Midbrain (tissue), 1 donor: ENCODE data around the gene SPRN.
"Not testable (repeated sequence)": the region's sequence is repeated elsewhere in the genome, so short reads cannot be mapped to it uniquely, and the experiment has no call there.

Experiments
- DNase-seq: peaks from one replicate; lab custom pipeline; 2025; lab: John Stamatoyannopoulos, UW

The SPRN gene

DNA sequence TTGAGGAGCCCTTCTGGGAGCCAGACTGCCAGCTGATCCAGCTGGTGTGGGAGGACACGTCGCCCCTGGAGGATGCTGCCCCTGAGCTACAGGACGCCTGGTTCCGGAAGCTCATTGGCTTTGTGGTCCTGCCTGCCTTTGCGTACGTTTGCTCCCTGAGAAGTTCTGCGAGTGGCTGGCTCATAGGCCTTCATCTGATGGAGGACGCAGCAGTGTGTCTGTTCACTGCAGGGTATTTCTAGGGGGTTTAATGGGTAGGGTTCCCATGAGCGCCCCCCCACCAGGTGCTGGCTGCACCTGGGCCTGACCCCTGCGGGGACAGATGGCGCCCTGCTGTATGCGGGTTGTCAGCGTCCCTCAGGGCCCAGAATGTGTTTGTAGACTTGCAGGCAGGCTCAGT lies 40.4 kb downstream of the SPRN start:
- no peak for DNase-seq

DNA sequence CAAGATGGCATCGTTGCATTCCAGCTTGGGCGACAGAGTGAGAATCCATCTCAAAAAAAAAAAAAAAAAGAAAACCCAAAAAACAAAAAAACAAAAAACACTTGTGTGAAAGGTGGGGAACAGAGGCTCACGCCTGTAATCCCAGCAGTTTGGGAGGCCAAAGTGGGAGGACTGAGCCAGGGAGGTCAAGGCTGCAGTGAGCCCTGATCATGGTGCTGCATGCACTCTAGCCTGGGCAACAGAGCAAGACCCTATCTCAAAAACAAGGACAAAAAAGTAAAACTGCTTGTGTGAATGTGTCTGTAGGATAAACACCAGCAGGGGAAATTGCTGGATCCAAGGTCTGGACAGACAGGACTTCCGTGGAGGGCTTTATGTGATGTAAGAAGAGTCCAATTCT lies 40.9 kb downstream of the SPRN start:
- DNase-seq, result no peak

DNA sequence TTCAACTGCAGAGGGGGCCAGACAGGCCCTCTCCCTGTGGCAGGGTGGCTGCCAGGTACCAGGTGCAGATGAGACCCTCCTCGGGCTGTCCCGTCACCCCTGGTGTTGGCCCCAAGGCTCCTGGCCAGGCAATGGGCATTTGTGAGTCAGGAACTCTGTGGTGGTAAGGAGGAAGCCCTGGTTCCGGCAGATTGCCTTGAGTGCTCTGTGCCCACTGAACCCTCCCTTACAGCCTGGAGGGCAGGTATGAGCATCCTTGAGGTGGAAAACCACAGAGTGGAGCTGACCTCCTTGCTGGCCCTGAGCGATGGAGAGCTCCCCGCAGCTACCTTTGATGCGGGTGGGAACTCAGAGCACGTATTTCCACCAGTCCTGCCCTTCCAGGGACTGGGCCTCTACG lies 43.4 kb downstream of the SPRN start:
- no peak for DNase-seq

DNA sequence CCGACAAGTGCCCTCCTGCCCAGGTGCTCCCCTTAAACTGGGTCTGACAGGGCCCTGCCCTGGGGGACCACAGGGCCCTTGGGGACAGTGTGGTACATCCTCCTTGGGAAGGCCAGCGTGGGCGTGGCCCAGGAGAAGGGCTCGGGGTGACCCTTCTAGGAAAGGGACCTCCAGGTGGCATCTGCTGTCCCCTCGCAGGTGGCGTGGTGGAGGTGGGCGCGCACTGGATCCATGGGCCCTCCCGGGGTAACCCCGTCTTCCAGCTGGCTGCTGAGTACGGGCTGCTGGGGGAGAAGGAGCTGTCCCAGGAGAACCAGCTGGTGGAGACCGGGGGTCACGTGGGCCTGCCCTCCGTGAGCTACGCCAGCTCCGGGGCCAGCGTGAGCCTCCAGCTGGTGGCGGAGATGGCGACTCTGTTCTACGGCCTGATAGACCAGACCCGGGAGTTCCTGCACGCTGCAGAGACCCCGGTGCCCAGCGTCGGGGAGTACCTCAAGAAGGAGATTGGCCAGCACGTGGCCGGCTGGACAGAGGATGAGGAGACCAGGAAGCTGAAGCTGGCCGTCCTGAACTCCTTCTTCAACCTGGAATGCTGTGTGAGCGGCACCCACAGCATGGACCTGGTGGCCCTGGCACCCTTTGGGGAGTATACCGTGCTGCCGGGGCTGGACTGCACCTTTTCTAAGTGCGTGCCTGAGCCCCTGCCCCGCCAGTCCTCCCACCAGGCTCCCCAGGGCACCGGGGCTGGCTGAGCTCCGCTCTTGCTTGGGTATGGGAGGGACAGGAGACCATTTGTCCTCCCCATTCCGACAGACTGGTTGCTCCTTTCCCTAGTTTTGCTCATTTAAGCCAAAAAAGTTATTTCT lies 44.4 kb downstream of the SPRN start:
- DNase-seq, result peak; percentile 7

DNA sequence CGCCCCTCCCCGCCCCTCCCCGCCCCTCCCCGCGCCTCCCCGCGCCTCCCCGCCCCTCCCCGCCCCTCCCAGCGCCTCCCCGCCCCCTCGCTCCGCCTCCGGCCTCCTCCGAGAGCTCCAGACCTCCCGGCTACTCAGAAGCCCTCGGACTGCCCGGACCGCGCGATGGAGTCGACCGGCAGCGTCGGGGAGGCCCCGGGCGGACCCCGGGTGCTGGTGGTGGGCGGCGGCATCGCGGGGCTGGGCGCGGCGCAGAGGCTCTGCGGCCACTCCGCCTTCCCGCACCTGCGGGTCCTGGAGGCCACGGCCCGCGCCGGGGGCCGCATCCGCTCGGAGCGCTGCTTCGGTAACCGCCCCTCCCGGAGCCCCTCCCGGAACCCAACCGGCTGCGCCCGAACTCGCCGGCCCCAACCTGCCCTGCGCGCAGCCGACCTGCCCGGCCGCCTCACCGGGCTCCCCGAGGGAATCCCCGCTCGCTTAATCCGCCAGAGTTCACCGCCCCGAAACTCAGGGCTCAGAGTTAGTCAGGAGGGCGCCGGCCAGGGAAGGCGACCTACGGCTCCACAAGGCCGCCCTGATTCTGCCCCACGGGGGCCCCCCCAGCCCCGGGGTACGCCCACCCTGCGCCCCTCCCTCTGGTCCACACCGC lies 45.1 kb downstream of the SPRN start, which contains the start of gene PAOX:
TSS of gene PAOX (plus strand) at position 111 of the 649 bp plus-strand sequence. CDS start at position 166, 55 bp downstream.
- DNase-seq, result peak; percentile 70

DNA sequence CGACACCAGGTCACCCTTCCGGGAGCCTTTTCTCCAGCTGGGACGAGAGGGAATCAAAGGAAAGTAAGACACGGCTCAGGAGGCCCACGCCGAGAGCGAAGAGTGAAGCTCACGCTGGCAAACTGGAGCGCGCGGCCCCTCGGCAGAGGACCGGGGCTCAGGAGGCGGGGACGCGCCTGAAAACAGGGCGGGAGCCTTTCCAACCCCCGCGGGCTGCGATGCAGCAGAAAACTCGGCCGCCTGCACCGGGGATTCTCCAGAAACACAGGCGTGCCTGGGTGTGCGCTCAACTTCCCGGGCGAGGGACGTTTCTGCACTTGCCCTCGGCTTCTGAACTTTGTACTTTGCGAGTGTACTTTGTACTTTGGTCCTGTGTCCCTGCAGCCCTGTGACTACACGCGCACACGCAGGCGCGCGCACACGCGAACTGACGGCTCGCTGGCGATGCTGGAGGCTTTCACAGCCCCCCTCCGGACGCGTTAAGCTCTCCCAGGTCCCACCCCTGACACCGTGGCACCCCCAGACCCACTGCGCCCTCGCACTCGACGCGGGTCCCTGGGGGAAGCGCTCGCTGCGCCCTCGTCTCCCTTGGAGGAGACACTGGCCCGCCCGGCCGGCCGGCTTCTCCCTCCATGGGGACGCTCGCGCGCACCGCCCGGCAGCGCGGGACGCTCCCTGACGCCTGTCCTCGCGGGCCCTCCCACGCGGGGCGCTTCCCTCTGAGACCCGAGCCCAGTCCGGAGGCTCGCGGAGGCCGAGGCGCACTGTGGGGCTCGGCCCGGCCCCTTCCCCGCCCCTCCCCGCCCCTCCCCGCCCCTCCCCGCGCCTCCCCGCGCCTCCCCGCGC lies 46.0 kb downstream of the SPRN start:
- peak; percentile 79 for DNase-seq

DNA sequence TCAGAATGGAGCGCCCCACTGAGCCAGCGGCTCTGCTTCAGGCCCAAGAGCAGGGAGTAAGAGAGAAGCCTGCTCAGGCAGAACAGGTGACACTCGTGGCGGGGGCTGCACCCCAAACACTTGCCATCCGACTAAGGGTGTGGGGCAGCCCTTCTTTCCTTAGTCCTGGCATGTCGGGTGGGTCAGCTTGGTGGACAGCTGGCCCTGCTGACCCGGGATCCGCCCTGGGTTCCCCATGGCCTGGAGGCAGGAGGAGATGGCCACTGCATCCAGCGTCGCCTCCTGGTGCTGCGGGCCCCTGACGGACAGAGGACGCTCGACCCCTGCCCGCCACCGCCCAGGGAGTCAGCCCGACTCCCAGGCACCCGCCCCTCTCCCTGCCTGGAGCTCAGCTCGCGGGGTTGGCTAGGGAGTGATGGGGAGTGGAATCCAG lies 46.6 kb downstream of the SPRN start:
- DNase-seq, result no peak

DNA sequence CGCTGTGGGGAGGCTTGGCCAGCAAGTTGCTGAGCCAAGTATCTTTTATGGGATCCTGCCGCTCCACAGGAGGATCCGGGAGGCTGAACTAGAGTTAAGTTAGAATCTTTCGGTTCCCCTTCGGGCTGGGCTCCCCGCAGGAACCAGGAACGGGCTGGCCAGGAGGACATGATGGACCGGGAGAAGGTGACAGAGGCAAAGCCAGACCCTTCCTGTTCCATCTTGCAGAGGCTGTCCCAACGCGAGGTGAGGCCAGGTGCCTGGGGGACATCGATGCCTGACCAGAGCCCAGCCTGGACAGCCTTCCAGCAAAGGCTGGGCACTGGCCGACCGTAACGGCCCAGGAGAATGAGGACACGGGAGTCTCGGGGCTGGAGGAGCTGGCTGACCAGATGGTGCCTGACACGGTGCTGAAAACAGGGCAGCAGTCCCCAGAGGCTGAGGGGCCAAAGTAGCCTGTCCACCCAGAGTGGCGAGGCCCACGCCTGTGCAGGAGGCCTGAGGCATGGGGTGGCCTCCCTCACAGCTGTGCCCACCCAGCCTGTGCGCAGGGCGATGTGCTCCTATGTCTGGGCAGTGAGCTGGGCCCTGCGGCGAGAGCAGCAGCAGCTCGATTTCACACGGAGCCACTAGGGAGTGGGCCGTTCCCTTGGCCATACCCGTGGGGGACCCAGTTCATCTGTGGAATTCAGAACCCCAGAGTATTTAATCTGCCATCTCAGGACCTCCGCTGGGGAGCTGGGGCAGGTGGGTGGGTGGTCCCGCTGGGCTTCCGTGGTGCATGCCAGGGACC lies 47.2 kb downstream of the SPRN start:
- DNase-seq, result no peak

DNA sequence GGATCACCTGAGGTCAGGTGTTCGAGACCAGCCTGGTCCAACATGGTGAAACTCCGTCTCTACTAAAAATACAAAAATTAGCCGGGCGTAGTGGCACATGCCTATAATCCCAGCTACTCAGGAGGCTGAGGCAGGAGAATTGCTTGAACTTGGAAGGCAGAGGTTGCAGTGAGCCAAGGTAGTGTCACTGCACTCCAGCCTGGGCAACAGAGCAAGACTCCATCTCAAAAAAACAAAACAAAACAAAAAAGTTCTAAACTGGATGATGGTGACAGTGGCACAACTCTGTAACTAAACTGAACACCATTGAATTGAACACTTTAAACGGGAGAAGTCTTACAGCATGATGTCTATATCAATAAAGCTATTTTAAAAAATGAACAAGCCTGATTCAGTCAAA lies 48.2 kb downstream of the SPRN start:
- not testable (repeated sequence) for DNase-seq

DNA sequence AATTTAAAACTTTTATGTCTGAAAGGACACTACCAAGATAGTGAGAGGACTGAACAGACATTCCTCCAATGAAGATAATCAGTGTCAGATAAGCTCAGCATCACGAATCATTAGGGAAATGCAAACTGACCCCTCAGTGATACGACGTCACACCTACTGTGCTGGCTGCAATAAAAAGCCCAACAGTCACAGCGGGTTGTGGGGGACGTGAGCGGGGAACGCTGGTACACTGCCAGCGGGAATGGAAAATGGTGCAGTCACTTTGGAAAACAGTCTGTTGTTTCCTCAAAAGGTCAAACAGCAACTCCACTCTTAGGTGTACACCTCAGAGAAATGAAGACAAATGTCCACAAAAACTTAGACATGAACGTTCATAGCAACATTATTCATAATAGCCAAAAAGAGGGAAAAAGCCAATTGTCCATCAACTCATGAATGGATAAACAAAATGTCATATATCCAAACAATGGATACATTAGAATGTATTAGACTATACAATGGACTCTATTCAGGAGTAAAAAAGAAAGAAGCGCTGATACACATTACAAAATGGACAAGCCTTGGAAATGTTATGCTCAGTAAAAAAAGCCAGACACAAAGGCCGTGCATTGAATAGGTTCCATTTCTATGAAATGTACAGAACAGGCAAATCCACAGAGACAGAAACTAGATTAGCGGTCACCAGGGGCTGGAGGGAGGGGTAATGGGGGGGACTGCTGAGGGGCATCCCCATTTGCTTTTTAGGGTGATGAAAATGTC lies 48.9 kb downstream of the SPRN start:
- DNase-seq, result peak; percentile 40

DNA sequence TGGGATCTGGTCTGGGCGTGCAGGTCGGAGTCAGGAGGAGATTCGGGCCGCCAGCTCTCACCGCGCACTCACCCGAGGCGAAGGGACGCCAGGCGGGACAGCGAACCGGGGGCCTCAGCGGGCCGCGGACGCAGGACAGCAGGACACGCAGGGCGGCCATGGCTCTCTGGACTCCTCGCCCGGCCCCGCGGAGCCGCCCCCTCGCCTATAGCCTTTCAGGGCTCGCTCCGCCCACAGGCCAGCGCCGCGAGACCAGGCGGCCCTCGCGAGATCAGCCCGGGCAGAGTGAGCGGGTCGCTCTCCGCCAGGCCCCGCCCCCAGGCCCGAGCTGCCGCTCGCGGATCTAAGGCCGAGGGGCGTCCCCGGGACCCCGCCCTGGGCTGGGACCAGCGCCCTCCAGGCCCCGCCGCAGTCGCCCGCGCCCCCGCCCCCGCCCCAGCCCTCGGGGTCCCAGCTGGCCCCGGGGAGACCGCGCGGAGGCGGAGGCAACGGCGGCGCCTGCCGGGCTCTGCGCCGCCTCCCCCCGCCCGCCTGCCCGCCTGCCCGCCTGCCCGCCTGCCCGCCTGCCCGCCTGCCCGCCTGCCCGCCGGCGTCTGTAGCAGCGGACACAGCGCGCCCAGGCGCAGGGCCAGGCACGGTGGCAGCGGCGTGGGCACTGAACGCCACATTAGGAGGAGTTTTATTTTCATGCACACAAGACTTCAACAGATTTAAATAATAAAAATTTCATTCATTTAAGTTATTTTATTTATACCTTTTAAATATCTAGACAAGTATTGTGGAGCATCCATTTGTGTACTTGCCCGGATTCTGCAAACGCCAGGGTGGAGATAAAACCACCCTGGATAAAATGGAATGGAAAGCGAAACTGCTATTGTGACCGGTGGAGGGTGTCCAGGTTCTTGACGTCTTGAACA lies 51.0 kb downstream of the SPRN start, which contains the start of gene ECHS1:
TSS of gene ECHS1 (minus strand) at position 181 of the 917 bp plus-strand sequence. CDS start at position 160, 21 bp downstream.
- DNase-seq, result peak; percentile 93

DNA sequence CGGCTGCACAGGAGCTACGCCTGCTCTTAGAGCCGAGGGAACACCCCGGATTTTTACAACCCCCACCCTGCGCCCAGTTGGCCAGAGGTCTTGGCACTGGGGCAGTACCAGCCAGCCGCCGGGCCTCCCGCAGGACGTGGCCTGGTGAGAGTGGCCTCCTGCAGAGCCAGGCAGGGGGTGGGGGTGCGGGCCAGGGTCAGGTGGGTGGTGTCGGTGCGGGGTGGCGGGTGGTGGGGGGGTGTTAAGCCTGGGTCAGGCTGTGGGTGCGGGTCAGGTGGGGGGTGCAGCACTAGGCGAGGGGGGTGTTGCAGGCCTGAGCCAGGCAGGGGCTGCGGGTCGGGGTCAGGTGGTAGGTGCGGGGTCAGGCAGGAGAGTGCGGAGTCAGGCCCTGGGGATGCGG lies 51.9 kb downstream of the SPRN start:
- no peak for DNase-seq
